Measurements from ENCODE around the gene CAMK4. TPM values are rescaled to one million over a fixed set of nuclear protein-coding genes. Genes with fewer than 3 reads are reported as not detected.

CAMK4 gene
- total and polyA plus RNA-seq, 2 of the 8 experiments (the other 6 are each of a cell fraction or from before 2014, with no cell fraction given), result 1.8 to 8.3 TPM

GRCh38 chr5:111513131-111513520 is 288.9 kb downstream of the CAMK4 start:
- no peak for DNase-seq (ENCODE audit: low read depth in 1 of 2, low spot score in 2 of 2)
- Histone ChIP-seq H3K4me3 (ENCODE audit: extremely low read depth in 1 of 4, insufficient read depth in 2 of 4, low read depth in 3 of 4, low read length in 4 of 4) (peak overlapping the region; percentile 83 to 96 (median 92)), H3K4me1 (replicated peaks in 1 of 4; ENCODE audit: control insufficient read depth in 3 of 4, insufficient read depth in 4 of 4, low read length in 3 of 4) (peaks cover 0 to 11% (median 4%) of the 10 kb centered on the region in 4 experiments; a peak in 3 of 7 replicates), H3K79me1 (ENCODE audit: low read depth, low read length) (no peaks in the 10 kb centered on the region), H4K20me1 (replicated peaks in 1 of 2; ENCODE audit: control insufficient read depth in 1 of 2, insufficient read depth in 2 of 2, low read length in 2 of 2) (peaks cover 0 to 4% of the 10 kb centered on the region in 2 experiments), H3K23me2 (ENCODE audit: low read depth, low read length) (peaks cover 4% of the 10 kb centered on the region), H3K9ac (replicated peaks in 1 of 4; ENCODE audit: extremely low read depth in 1 of 4, low read depth in 3 of 4, low read length in 3 of 4) (peak overlapping the region; percentile 35 to 75 (median 54)), H3K14ac (ENCODE audit: insufficient read length) (no peak overlapping the region), H4K8ac (ENCODE audit: extremely low read depth, insufficient read depth, low read length) (no peak overlapping the region), H3K27me3 (replicated peaks in 1 of 4; ENCODE audit: control insufficient read depth in 3 of 4, extremely low read depth in 1 of 4, insufficient read depth in 3 of 4, low read length in 3 of 4) (no peaks in the 10 kb centered on the region), H2BK120ac (replicated peaks; ENCODE audit: low read depth, low read length) (peak overlapping the region; percentile 56), H3K56ac (replicated peaks; ENCODE audit: insufficient read length, low read depth, low read length) (peak overlapping the region; percentile 1), H4K5ac (ENCODE audit: insufficient read length, low read depth, low read length) (peak overlapping the region; percentile 38), H2BK15ac (ENCODE audit: low read length) (peak overlapping the region; percentile 0; the same call in 1 of the 2 replicates), H2AK5ac (ENCODE audit: low read depth, low read length) (0 out of 2 replicates have a peak overlapping the region, but pooled peaks have one; percentile 41), H3K79me2 (ENCODE audit: control insufficient read depth in 1 of 2, insufficient read depth in 2 of 2, low read length in 2 of 2) (peaks cover 0 to 40% of the 10 kb centered on the region in 2 experiments; a peak in 3 of 4 replicates), H2BK12ac (ENCODE audit: low read depth, low read length) (peak overlapping the region; percentile 2; the same call in 1 of the 2 replicates), H3K9me3 (ENCODE audit: insufficient read depth in 2 of 2, low read depth in 1 of 2, low read length in 1 of 2) (no peaks in the 10 kb centered on the region), H3K4ac (replicated peaks; ENCODE audit: insufficient read length, low read depth, low read length) (peak overlapping the region; percentile 35), H4K91ac (replicated peaks; ENCODE audit: insufficient read length, low read length) (peak overlapping the region; percentile 31), H3K27ac (ENCODE audit: low read depth, low read length) (peak overlapping the region; percentile 58), H2BK5ac (ENCODE audit: low read depth, low read length) (peak overlapping the region; percentile 90), H3K36me3 (ENCODE audit: control insufficient read depth in 2 of 4, insufficient read depth in 4 of 4, low read length in 3 of 4) (no peaks in the 10 kb centered on the region), H2AFZ (ENCODE audit: low read length) (peak overlapping the region; percentile 78), H3K18ac (ENCODE audit: extremely low read depth, low read length) (peak overlapping the region; percentile 75), H2BK20ac (ENCODE audit: low read length) (peak overlapping the region; percentile 66; the same call in 1 of the 2 replicates), H3K4me2 (ENCODE audit: insufficient read depth in 1 of 2, low read depth in 2 of 2, low read length in 2 of 2) (peak overlapping the region; percentile 74 to 99), H3K23ac (ENCODE audit: insufficient read length) (no peak overlapping the region)
- ChIA-PET CTCF (ENCODE audit: partially characterized antibody) (interaction anchor here (2.0 to 4.8 kb wide), 2 partner anchors 18 to 37 kb away, joined by 5 to 27 read pairs; no protein-coding TSS in a partner anchor), POLR2A (ENCODE audit: partially characterized antibody) (interaction anchor here (0.6 to 2.0 kb wide), 9 partner anchors 9 to 648 kb away, joined by 3 to 12 read pairs (median 3); no protein-coding TSS in a partner anchor)
- peak; percentile 3 for TF ChIP-seq ASH2L (IDR thresholded peaks at IDR 0.05; ENCODE audit: low read length)
- no peak for TF ChIP-seq BACH1 (IDR thresholded peaks at IDR 0.05; ENCODE audit: low read length)
- 47% methylated on average over 6 of the region's 6 CpGs; no CpG with 5 or more reads in 1 of the 2 experiments for WGBS, 2 experiments (ENCODE audit: extremely low coverage in 1 of 2, insufficient coverage in 1 of 2, insufficient read length in 1 of 2, insufficient replicate concordance in 2 of 2, low coverage in 1 of 2, low lambda C conversion rate in 2 of 2, missing lambda C conversion rate in 1 of 2)
- FAIRE-seq, result no peak

Data from H1 (cell line).